ENCODE results near the gene FN1. TPM values are rescaled to one million over a fixed set of nuclear protein-coding genes. Genes with fewer than 3 reads are reported as not detected.

Gene FN1
- total and polyA plus RNA-seq, 9 donors = 96.3 to 979 (median 287) TPM

DNA sequence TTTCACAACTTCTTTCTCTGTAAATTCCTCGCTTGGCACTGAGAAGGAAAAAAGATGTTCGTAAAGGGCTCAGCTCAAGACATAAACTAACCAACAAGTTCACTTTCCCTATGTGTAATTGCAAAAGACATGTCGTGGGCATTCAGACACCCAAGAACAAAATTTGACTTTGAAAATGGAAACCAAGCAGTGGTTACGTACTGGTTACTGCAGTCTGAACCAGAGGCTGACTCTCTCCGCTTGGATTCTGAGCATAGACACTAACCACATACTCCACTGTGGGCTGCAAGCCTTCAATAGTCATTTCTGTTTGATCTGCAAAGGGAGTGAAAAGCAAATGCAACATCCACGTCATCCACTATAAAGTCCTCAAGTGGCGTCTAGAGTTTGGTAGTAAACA lies 53.9 kb downstream of the FN1 start:
- WGBS, 3 donors = 92 to 96% (median 94%) methylated on average over 7 of the region's 7 CpGs
- H3K4me3 ChIP-seq = no peak overlapping the region
- no peaks in the 10 kb centered on the region for H3K4me1 ChIP-seq (ENCODE audit: insufficient read depth)
- no peaks in the 10 kb centered on the region for H3K9me3 ChIP-seq
- H3K27me3 ChIP-seq = no peaks in the 10 kb centered on the region
- H3K27ac ChIP-seq = no peak overlapping the region
- TF ChIP-seq POLR2A (IDR thresholded peaks at IDR 0.05) (no peak), EP300 (IDR thresholded peaks at IDR 0.05) (no peak)
- TF ChIP-seq, protein P1, sequence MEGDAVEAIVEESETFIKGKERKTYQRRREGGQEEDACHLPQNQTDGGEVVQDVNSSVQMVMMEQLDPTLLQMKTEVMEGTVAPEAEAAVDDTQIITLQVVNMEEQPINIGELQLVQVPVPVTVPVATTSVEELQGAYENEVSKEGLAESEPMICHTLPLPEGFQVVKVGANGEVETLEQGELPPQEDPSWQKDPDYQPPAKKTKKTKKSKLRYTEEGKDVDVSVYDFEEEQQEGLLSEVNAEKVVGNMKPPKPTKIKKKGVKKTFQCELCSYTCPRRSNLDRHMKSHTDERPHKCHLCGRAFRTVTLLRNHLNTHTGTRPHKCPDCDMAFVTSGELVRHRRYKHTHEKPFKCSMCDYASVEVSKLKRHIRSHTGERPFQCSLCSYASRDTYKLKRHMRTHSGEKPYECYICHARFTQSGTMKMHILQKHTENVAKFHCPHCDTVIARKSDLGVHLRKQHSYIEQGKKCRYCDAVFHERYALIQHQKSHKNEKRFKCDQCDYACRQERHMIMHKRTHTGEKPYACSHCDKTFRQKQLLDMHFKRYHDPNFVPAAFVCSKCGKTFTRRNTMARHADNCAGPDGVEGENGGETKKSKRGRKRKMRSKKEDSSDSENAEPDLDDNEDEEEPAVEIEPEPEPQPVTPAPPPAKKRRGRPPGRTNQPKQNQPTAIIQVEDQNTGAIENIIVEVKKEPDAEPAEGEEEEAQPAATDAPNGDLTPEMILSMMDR (IDR thresholded peaks at IDR 0.05) = no peak
- H3K36me3 ChIP-seq = no peaks in the 10 kb centered on the region
- no peak for DNase-seq
- intact Hi-C loops (cut with DNase I) = no loop called here

DNA sequence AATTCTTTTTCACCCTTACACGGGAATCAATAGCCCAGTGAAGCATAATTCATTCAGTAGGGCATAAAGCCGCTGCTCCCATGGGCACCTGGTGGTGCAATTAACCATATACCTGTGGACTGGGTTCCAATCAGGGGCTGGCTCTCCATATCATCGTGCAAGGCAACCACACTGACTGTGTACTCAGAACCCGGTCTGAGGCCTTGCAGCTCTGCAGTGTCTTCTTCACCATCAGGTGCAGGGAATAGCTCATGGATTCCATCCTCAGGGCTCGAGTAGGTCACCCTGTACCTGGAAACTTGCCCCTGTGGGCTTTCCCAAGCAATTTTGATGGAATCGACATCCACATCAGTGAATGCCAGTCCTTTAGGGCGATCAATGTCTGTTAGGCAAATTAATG lies 55.2 kb downstream of the FN1 start:
- Histone ChIP-seq H3K4me1 (ENCODE audit: insufficient read depth) (no peaks in the 10 kb centered on the region), H3K36me3 (no peaks in the 10 kb centered on the region), H3K9me3 (no peaks in the 10 kb centered on the region), H3K27ac (no peak overlapping the region), H3K4me3 (no peak overlapping the region), H3K27me3 (no peaks in the 10 kb centered on the region)
- WGBS, 3 donors = 91 to 92% (median 91%) methylated on average over 7 of the region's 7 CpGs
- TF ChIP-seq POLR2A (IDR thresholded peaks at IDR 0.05) = no peak
- no peak for TF ChIP-seq EP300 (IDR thresholded peaks at IDR 0.05)
- TF ChIP-seq, protein P1 (IDR thresholded peaks at IDR 0.05) = no peak
- intact Hi-C loops (cut with DNase I) = no loop called here
- DNase-seq = no peak

DNA sequence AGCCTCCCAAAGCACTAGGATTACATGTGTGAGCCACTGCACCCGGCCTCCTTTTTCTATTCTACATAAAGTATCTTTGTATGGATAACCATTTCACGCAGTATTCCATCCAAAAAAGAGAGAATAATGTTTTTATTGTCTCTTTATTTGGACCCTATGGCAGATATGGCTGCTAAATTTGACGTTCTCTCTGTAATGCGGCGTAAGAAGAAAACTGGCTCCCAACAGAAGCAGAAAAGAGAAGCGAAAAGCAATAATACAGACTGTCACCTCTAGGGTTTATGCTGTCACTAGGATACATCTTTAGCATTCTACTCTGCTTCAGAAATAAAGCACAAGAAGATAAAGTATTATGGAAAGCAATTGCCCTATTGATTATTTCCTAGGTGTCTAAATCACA lies 55.9 kb downstream of the FN1 start:
- H3K4me3 ChIP-seq = no peak overlapping the region
- peaks cover 4% of the 10 kb centered on the region for H3K36me3 ChIP-seq
- intact Hi-C loops (cut with DNase I) = no loop called here
- H3K4me1 ChIP-seq (ENCODE audit: insufficient read depth) = no peaks in the 10 kb centered on the region
- TF ChIP-seq, protein P1 (IDR thresholded peaks at IDR 0.05) = no peak
- TF ChIP-seq POLR2A (IDR thresholded peaks at IDR 0.05) = no peak
- no peak for TF ChIP-seq EP300 (IDR thresholded peaks at IDR 0.05)
- H3K27ac ChIP-seq = no peak overlapping the region
- 93 to 98% (median 97%) methylated on average over 6 of the region's 6 CpGs for WGBS, 3 donors
- DNase-seq = no peak
- no peaks in the 10 kb centered on the region for H3K27me3 ChIP-seq
- no peaks in the 10 kb centered on the region for H3K9me3 ChIP-seq

DNA sequence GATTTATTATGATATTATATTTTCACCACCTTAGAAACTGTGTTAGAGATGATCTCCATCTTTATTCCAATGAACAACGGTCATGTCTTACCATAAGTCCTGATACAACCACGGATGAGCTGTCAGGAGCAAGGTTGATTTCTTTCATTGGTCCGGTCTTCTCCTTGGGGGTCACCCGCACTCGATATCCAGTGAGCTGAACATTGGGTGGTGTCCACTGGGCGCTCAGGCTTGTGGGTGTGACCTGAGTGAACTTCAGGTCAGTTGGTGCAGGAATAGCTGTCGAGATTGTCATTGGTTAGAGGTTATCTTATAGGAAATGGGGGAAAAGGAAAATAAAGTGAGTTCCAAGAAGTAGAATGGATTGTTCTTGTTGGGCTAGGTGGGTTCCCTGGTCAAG lies 56.8 kb downstream of the FN1 start:
- no peak for DNase-seq
- Histone ChIP-seq H3K27ac (no peak overlapping the region), H3K36me3 (peaks cover 4% of the 10 kb centered on the region), H3K4me3 (no peak overlapping the region), H3K9me3 (no peaks in the 10 kb centered on the region), H3K4me1 (ENCODE audit: insufficient read depth) (no peaks in the 10 kb centered on the region), H3K27me3 (no peaks in the 10 kb centered on the region)
- intact Hi-C loops (cut with DNase I) = no loop called here
- TF ChIP-seq, protein P1 (IDR thresholded peaks at IDR 0.05) = no peak
- no peak for TF ChIP-seq POLR2A (IDR thresholded peaks at IDR 0.05)
- TF ChIP-seq EP300 (IDR thresholded peaks at IDR 0.05) = no peak
- 85 to 89% (median 85%) methylated on average over 7 of the region's 7 CpGs for WGBS, 3 donors

DNA sequence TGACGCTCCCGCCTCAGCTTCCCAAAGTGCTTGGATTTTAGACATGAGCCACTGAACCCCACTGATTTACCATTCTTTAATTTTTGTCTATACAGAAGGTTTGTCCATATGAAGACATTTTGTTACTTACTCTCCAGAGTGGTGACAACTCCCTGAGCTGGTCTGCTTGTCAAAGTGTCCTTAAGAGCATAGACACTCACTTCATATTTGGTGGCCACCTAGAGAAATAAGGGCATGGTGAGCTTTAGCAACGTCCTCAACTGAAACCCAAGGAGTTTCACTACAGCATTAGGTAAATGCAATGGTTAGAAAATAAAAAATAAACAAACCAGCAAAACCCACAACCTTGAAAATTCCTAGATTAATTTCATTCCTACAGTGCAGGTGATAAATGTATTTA lies 57.8 kb downstream of the FN1 start:
- H3K9me3 ChIP-seq = no peaks in the 10 kb centered on the region
- H3K27ac ChIP-seq = no peak overlapping the region
- TF ChIP-seq POLR2A (IDR thresholded peaks at IDR 0.05) = no peak
- TF ChIP-seq EP300 (IDR thresholded peaks at IDR 0.05) = no peak
- TF ChIP-seq, protein P1 (IDR thresholded peaks at IDR 0.05) = no peak
- no peaks in the 10 kb centered on the region for H3K27me3 ChIP-seq
- no peak for DNase-seq
- intact Hi-C loops (cut with DNase I) = no loop called here
- H3K36me3 ChIP-seq = peaks cover 4% of the 10 kb centered on the region
- H3K4me1 ChIP-seq (ENCODE audit: insufficient read depth) = no peaks in the 10 kb centered on the region
- 95 to 97% (median 96%) methylated on average over 3 of the region's 3 CpGs for WGBS, 3 donors
- no peak overlapping the region for H3K4me3 ChIP-seq
